Measurements from ENCODE around the gene KAT5.

DNA sequence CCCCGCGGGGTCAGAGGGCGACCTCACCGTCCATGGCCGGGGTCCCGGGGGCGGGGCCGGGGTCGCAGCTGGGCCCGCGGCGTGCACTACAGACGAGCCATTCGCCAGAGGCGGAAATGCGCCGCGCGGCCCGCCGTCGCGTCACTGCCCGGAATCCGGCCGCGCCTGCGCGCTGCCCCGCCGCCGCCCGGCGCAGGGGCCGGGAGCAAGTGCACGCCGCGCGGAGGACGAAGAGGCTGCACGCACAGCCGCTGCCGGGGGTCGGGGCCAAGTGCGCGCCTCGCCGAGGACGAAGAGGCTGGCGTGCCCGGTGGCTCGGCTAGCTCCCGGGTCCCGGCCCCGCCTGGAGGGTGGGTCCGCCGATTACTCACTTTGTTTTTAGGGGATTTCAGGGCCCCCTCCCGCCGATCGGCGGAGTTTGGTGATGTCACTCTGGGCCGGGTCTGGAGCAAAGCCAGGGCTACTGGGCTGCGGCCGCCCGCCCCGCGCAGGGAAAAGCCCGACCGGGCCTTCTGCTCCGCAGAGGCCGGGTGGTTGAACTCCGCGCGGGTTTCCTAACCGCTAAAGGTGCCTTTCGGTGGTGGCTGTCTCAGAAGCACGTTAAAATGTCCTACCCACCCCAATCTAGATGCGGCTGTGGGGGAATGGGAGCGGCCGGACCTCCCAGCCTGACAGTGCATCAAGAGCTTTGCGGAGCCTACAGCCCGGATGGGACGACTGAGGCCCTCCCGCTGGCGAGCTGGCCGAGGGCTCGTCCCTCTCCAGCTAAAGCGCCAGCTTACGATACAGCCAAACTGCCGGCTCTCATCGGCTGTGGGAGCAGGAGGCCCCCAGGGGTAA is 49.0 kb upstream of the KAT5 start, which contains the start of gene RELA:
- TF ChIP-seq, protein P1, sequence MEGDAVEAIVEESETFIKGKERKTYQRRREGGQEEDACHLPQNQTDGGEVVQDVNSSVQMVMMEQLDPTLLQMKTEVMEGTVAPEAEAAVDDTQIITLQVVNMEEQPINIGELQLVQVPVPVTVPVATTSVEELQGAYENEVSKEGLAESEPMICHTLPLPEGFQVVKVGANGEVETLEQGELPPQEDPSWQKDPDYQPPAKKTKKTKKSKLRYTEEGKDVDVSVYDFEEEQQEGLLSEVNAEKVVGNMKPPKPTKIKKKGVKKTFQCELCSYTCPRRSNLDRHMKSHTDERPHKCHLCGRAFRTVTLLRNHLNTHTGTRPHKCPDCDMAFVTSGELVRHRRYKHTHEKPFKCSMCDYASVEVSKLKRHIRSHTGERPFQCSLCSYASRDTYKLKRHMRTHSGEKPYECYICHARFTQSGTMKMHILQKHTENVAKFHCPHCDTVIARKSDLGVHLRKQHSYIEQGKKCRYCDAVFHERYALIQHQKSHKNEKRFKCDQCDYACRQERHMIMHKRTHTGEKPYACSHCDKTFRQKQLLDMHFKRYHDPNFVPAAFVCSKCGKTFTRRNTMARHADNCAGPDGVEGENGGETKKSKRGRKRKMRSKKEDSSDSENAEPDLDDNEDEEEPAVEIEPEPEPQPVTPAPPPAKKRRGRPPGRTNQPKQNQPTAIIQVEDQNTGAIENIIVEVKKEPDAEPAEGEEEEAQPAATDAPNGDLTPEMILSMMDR (IDR thresholded peaks at IDR 0.05): peak in 2 of 6 experiments; percentile 7 to 27
- peak; percentile 78 to 90 for TF ChIP-seq POLR2A (IDR thresholded peaks at IDR 0.05)

Measured in adrenal gland (tissue), 5 donors.